SK-N-SH (cell line): ENCODE results near the gene WFDC11.
"Not testable (repeated sequence)": the region's sequence is repeated elsewhere in the genome, so short reads cannot be mapped to it uniquely, and the experiment has no call there.

Experiments used
- EP300 ChIP-seq, 2 experiments: IDR thresholded peaks; 2 replicates each; pipeline versions ENCODE4 v1.4.0 to v1.6.1; 2012; ENCODE audit warnings: borderline replicate concordance in 1 of 2, low read depth in 1 of 2, low read length in 1 of 2
- FOXM1 ChIP-seq: IDR thresholded peaks from 2 replicates; pipeline ENCODE4 v1.4.0; 2012; ENCODE audit warnings: low read depth, mild to moderate bottlenecking
- GABPA ChIP-seq: IDR thresholded peaks from 2 replicates; pipeline ENCODE4 v1.4.0; 2012; ENCODE audit warnings: low read depth, mild to moderate bottlenecking
- MEF2A ChIP-seq: IDR thresholded peaks from 2 replicates; pipeline ENCODE4 v1.4.0; 2012; ENCODE audit warnings: low read depth, borderline replicate concordance
- POLR2AphosphoS5 ChIP-seq: IDR thresholded peaks from 2 replicates; pipeline ENCODE4 v1.6.1; 2012; ENCODE audit warnings: low read depth, low read length
- RAD21 ChIP-seq: IDR thresholded peaks from 2 replicates; pipeline ENCODE4 v1.6.1; 2012; ENCODE audit warnings: mild to moderate bottlenecking, low read length
- TAF1 ChIP-seq: IDR thresholded peaks from 2 replicates; pipeline ENCODE4 v1.6.1; 2012; ENCODE audit warnings: low read depth, mild to moderate bottlenecking, low read length, moderate library complexity, borderline replicate concordance
- TF ChIP-seq, protein P1 (sequence below): fragments of 200-600 bp; sonication (generic); IDR thresholded peaks from 2 replicates; pipeline ENCODE4 v1.6.1; 2017; ENCODE audit warnings: antibody characterized with exemption, mild to moderate bottlenecking, moderate library complexity

DNA sequence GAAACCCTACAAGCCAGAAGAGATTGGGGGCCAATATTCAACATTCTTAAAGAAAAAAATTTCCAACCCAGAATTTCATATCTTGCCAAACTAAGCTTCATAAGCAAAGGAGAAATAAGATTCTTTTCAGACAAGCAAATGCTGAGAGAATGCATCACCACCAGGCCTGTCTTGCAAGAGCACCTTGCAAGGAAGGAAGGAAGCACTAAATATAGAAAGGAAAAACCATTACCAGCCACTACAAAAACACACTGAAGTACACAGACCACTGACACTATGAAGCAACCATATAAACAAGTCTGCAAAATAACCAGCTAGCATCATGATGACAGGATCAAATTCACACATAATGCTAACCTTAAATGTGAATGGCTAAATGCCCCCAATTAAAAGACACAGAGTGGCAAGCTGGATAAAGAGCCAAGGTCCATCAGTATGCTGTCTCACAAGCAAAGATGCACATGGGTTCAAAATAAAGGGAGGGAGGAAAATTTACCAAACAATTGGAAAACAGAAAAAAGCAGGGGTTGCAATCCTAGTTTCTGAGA lies 46.2 kb upstream of the WFDC11 start:
- TF ChIP-seq, protein P1, sequence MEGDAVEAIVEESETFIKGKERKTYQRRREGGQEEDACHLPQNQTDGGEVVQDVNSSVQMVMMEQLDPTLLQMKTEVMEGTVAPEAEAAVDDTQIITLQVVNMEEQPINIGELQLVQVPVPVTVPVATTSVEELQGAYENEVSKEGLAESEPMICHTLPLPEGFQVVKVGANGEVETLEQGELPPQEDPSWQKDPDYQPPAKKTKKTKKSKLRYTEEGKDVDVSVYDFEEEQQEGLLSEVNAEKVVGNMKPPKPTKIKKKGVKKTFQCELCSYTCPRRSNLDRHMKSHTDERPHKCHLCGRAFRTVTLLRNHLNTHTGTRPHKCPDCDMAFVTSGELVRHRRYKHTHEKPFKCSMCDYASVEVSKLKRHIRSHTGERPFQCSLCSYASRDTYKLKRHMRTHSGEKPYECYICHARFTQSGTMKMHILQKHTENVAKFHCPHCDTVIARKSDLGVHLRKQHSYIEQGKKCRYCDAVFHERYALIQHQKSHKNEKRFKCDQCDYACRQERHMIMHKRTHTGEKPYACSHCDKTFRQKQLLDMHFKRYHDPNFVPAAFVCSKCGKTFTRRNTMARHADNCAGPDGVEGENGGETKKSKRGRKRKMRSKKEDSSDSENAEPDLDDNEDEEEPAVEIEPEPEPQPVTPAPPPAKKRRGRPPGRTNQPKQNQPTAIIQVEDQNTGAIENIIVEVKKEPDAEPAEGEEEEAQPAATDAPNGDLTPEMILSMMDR = not testable (repeated sequence)
- TF ChIP-seq FOXM1; GABPA; MEF2A; EP300 (IDR thresholded peaks at IDR 0.05; ENCODE audit: borderline replicate concordance in 1 of 2, low read depth in 1 of 2, low read length in 1 of 2); RAD21; TAF1; POLR2AphosphoS5: not testable (repeated sequence)
